Hair follicular keratinocyte (primary cell): ENCODE data around the gene WDTC1. TPM values are rescaled to one million over a fixed set of nuclear protein-coding genes. Genes with fewer than 3 reads are reported as not detected.

ENCODE experiments used
- total RNA-seq: library from RNA; depleted of rRNA; stranded (reverse); fragments of >200 nt; gene quantifications from 2 replicates; pipeline ENCODE4 v1.2.3, GENCODE V29; 2015

WDTC1 gene
- total RNA-seq, result 12.6 and 21.2 TPM in 2 replicates

GRCh38 chr1:27234049-27234882 lies at the start of gene WDTC1:
Gene WDTC1, plus strand, starts transcription at chr1:27234632. Its CDS starts 26,423 bp downstream, at chr1:27261055.

GRCh38 chr1:27321813-27322568 lies 87.6 kb downstream of the WDTC1 start, which contains the start of gene TMEM222:
Gene TMEM222, plus strand, starts transcription at chr1:27322163. Its CDS starts 35 bp downstream, at chr1:27322198.

GRCh38 chr1:27341525-27342252 lies 107.3 kb downstream of the WDTC1 start, which contains the start of gene SYTL1:
Gene SYTL1, plus strand, starts transcription at chr1:27342022. Its CDS starts 3,313 bp downstream, at chr1:27345335.

Other genes with a start within 250 kb of the WDTC1 start
- gene TRNP1, start 240.9 kb upstream of the WDTC1 start, total RNA-seq, result 94.1 and 133 TPM in 2 replicates
- gene TENT5B, start 221.8 kb upstream of the WDTC1 start, total RNA-seq, result 18.5 and 40.2 TPM in 2 replicates
- gene SLC9A1, start 79.5 kb upstream of the WDTC1 start, total RNA-seq, result 24.7 and 34.0 TPM in 2 replicates
- 20.0 and 20.9 TPM in 2 replicates for gene TMEM222, start 87.5 kb downstream of the WDTC1 start, total RNA-seq
- gene SYTL1, start 107.4 kb downstream of the WDTC1 start, total RNA-seq, result 28.9 and 71.5 TPM in 2 replicates
- gene MAP3K6, start 132.3 kb downstream of the WDTC1 start, total RNA-seq, result 10.7 and 17.0 TPM in 2 replicates
- gene FCN3, start 140.2 kb downstream of the WDTC1 start, total RNA-seq, result not detected in 2 replicates
- gene CD164L2, start 148.7 kb downstream of the WDTC1 start, total RNA-seq, result 0.65 and 1.6 TPM in 2 replicates
- 1.0 TPM in 2 replicates for gene GPR3, start 158.0 kb downstream of the WDTC1 start, total RNA-seq